WTC11 (cell line): Measurements from ENCODE around the gene IRX2. TPM values are rescaled to one million over a fixed set of nuclear protein-coding genes. Genes with fewer than 3 reads are reported as not detected.

Experiments
- ATAC-seq: fragments of 200-7000 bp; cut with Tn5 transposase; 2 replicates; pipeline ENCODE4 v1.10.0; 2021; ENCODE audit warnings: mild to moderate bottlenecking, moderate library complexity
- CTCF ChIA-PET: fragments of 300-600 bp; sonication (Branson Sonifier 250); formaldehyde crosslinking; loops from one replicate; lab custom pipeline; 2021; ENCODE audit warnings: antibody characterized with exemption; lab: Charles Lee
- POLR2A ChIA-PET: fragments of 350-600 bp; sonication (Branson Sonifier 250); formaldehyde crosslinking; loops from one replicate; lab custom pipeline; 2021; ENCODE audit warnings: antibody characterized with exemption; lab: Charles Lee
- DNase-seq: peaks from one replicate; pipeline ENCODE4 v3.0.0; 2021; ENCODE audit warnings: low spot score
- H3K27ac Mint-ChIP-seq: 2 replicates; pipeline ENCODE4 v1.8.0; 2021; ENCODE audit warnings: mixed read lengths
- H3K27me3 Mint-ChIP-seq: 2 replicates; pipeline ENCODE4 v1.8.0; 2021; ENCODE audit warnings: low read depth, mild to moderate bottlenecking, moderate library complexity, mixed read lengths
- H3K36me3 Mint-ChIP-seq: 2 replicates; pipeline ENCODE4 v1.8.0; 2021; ENCODE audit warnings: mixed read lengths
- H3K4me1 Mint-ChIP-seq: 2 replicates; pipeline ENCODE4 v1.8.0; 2022; ENCODE audit warnings: mixed read lengths
- H3K4me3 Mint-ChIP-seq: 2 replicates; pipeline ENCODE4 v1.8.0; 2021; ENCODE audit warnings: mild to moderate bottlenecking, moderate library complexity, mixed read lengths
- H3K9me3 Mint-ChIP-seq: 2 replicates; pipeline ENCODE4 v1.8.0; 2021; ENCODE audit warnings: mixed read lengths
- ARID4B ChIP-seq: sonication (generic); formaldehyde crosslinking; IDR thresholded peaks from 2 replicates; pipeline ENCODE4 v1.8.0; 2023; ENCODE audit warnings: missing genetic modification reagents, mild to moderate bottlenecking, borderline replicate concordance
- ATF1 ChIP-seq: sonication (generic); formaldehyde crosslinking; IDR thresholded peaks from 2 replicates; pipeline ENCODE4 v1.8.1; 2023; ENCODE audit warnings: mild to moderate bottlenecking, moderate library complexity, missing genetic modification reagents
- ATF3 ChIP-seq: sonication (generic); formaldehyde crosslinking; conservative IDR thresholded peaks from 2 replicates; pipeline ENCODE4 v1.8.1; 2022; ENCODE audit warnings: mild to moderate bottlenecking, missing genetic modification reagents
- ERG ChIP-seq: fragments of 250-450 bp; sonication (Bioruptor Pico); IDR thresholded peaks from 2 replicates; pipeline ENCODE4 v1.8.0; 2021; ENCODE audit warnings: mild to moderate bottlenecking
- FOXK1 ChIP-seq: sonication (generic); formaldehyde crosslinking; IDR thresholded peaks from 2 replicates; pipeline ENCODE4 v1.8.0; 2022; ENCODE audit warnings: mild to moderate bottlenecking, moderate library complexity, missing genetic modification reagents
- JAZF1 ChIP-seq: fragments of 250-450 bp; sonication (Bioruptor Pico); IDR thresholded peaks from 2 replicates; pipeline ENCODE4 v1.9.0; 2021; ENCODE audit warnings: moderate library complexity, mild to moderate bottlenecking, inconsistent platforms
- MXD4 ChIP-seq: fragments of 250-450 bp; sonication (Bioruptor Pico); IDR thresholded peaks from 2 replicates; pipeline ENCODE4 v1.8.0; 2021; ENCODE audit warnings: mild to moderate bottlenecking, moderate library complexity, borderline replicate concordance
- NR2C2 ChIP-seq: sonication (generic); formaldehyde crosslinking; IDR thresholded peaks from 2 replicates; pipeline ENCODE4 v1.8.0; 2022; ENCODE audit warnings: mild to moderate bottlenecking, missing genetic modification reagents
- OVOL2 ChIP-seq: fragments of 250-450 bp; sonication (Bioruptor Pico); IDR thresholded peaks from 2 replicates; pipeline ENCODE4 v1.9.0; 2021; ENCODE audit warnings: mild to moderate bottlenecking, borderline replicate concordance
- PREB ChIP-seq: sonication (generic); formaldehyde crosslinking; IDR thresholded peaks from 2 replicates; pipeline ENCODE4 v1.8.1; 2022; ENCODE audit warnings: mild to moderate bottlenecking, missing genetic modification reagents, moderate library complexity, borderline replicate concordance
- RORB ChIP-seq: fragments of 250-450 bp; sonication (Bioruptor Pico); IDR thresholded peaks from 2 replicates; pipeline ENCODE4 v1.9.0; 2021; ENCODE audit warnings: mild to moderate bottlenecking
- ZNF138 ChIP-seq: sonication (generic); formaldehyde crosslinking; conservative IDR thresholded peaks from 2 replicates; pipeline ENCODE4 v1.8.1; 2022; ENCODE audit warnings: mild to moderate bottlenecking, moderate library complexity, missing genetic modification reagents
- total RNA-seq: library from RNA; stranded (reverse); gene quantifications from 3 replicates; pipeline ENCODE4 v1.2.3, GENCODE V29; 2021
- TF ChIP-seq, protein P1 (sequence below): sonication (generic); formaldehyde crosslinking; IDR thresholded peaks from 2 replicates; pipeline ENCODE4 v1.8.0; 2022; ENCODE audit warnings: missing genetic modification reagents
- TF ChIP-seq, protein P2 (sequence below): fragments of 250-450 bp; sonication (Bioruptor Pico); IDR thresholded peaks from 2 replicates; pipeline ENCODE4 v2.1.2; 2022; ENCODE audit warnings: mild to moderate bottlenecking, moderate library complexity

Gene IRX2
- total RNA-seq, 1 experiment from 2014 or later, result 63.2 TPM

DNA sequence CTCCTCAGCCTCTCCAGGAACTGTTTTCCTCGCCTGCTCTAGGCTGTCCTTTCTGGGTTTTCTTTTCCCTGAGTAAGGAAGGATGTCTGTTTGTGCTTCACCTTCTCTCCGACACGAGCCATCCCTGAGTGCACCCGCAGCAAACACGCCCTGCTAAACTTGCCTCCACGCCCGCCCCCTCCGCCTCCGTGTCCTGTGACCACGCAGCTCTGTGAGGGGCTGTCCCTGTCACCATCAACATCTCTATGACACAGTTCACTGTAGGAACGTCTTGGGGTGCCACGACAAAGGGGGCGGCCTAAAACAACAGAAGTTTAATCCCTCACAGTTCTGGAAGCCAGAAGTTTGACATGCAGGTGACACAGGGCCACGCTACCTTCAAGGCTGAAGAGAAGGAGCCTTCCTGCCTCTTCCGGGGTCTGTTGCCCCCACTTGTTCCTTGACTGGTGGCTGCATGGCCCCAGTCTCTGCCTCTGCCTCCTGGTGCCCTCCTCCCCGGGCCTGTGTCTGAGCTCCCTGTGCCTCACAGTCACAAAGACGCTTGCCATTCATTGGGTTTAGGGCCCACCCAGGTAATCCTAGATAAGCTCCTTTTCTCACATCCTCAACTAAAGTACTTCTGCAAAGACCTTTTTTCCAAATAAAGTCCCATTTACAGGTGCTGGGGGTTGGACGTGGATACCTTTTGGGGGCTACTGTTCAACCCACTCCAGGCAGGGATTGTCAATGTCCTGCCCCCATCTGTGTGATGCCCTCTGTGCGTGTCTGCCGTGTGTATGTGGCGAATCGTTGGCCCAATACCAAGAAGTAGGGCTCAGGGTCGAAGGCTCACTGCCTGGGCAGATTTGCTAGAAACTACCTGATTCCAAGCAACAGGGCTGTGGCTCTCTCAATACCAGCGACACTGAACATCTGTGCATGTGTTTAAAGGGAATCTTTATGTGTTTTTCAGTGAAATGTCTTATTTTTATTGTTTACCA is 39.7 kb downstream of the IRX2 start:
- no peak overlapping the region for H3K27ac Mint-ChIP-seq
- H3K4me1 Mint-ChIP-seq, result peaks cover 9% of the 10 kb centered on the region
- DNase-seq (no peak), ATAC-seq (no peak)
- H3K9me3 Mint-ChIP-seq, result no peaks in the 10 kb centered on the region
- POLR2A ChIA-PET, result no interaction called here
- CTCF ChIA-PET, result interaction anchor here (1.9 to 3.9 kb wide), 3 partner anchors 10 to 149 kb away, joined by 6 to 15 read pairs (median 8); no protein-coding TSS in a partner anchor
- H3K4me3 Mint-ChIP-seq, result no peak overlapping the region
- TF ChIP-seq, protein P1, sequence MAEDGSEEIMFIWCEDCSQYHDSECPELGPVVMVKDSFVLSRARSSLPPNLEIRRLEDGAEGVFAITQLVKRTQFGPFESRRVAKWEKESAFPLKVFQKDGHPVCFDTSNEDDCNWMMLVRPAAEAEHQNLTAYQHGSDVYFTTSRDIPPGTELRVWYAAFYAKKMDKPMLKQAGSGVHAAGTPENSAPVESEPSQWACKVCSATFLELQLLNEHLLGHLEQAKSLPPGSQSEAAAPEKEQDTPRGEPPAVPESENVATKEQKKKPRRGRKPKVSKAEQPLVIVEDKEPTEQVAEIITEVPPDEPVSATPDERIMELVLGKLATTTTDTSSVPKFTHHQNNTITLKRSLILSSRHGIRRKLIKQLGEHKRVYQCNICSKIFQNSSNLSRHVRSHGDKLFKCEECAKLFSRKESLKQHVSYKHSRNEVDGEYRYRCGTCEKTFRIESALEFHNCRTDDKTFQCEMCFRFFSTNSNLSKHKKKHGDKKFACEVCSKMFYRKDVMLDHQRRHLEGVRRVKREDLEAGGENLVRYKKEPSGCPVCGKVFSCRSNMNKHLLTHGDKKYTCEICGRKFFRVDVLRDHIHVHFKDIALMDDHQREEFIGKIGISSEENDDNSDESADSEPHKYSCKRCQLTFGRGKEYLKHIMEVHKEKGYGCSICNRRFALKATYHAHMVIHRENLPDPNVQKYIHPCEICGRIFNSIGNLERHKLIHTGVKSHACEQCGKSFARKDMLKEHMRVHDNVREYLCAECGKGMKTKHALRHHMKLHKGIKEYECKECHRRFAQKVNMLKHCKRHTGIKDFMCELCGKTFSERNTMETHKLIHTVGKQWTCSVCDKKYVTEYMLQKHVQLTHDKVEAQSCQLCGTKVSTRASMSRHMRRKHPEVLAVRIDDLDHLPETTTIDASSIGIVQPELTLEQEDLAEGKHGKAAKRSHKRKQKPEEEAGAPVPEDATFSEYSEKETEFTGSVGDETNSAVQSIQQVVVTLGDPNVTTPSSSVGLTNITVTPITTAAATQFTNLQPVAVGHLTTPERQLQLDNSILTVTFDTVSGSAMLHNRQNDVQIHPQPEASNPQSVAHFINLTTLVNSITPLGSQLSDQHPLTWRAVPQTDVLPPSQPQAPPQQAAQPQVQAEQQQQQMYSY (CRISPR knock-in tag), result no peak
- TF ChIP-seq MXD4 (CRISPR knock-in tag) (no peak), ATF3 (CRISPR knock-in tag) (no peak), ERG (CRISPR knock-in tag) (no peak), OVOL2 (CRISPR knock-in tag) (no peak), ZNF138 (CRISPR knock-in tag) (no peak), ARID4B (CRISPR knock-in tag) (no peak), FOXK1 (CRISPR knock-in tag) (no peak), JAZF1 (CRISPR knock-in tag) (no peak), NR2C2 (CRISPR knock-in tag) (no peak), RORB (CRISPR knock-in tag) (no peak), PREB (CRISPR knock-in tag) (no peak), ATF1 (CRISPR knock-in tag) (no peak)
- TF ChIP-seq, protein P2, sequence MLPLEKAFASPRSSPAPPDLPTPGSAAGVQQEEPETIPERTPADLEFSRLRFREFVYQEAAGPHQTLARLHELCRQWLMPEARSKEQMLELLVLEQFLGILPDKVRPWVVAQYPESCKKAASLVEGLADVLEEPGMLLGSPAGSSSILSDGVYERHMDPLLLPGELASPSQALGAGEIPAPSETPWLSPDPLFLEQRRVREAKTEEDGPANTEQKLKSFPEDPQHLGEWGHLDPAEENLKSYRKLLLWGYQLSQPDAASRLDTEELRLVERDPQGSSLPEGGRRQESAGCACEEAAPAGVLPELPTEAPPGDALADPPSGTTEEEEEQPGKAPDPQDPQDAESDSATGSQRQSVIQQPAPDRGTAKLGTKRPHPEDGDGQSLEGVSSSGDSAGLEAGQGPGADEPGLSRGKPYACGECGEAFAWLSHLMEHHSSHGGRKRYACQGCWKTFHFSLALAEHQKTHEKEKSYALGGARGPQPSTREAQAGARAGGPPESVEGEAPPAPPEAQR (CRISPR knock-in tag), result no peak
- no peaks in the 10 kb centered on the region for H3K36me3 Mint-ChIP-seq
- no peaks in the 10 kb centered on the region for H3K27me3 Mint-ChIP-seq
